Measurements from ENCODE around the gene RSU1.

Gene RSU1

DNA sequence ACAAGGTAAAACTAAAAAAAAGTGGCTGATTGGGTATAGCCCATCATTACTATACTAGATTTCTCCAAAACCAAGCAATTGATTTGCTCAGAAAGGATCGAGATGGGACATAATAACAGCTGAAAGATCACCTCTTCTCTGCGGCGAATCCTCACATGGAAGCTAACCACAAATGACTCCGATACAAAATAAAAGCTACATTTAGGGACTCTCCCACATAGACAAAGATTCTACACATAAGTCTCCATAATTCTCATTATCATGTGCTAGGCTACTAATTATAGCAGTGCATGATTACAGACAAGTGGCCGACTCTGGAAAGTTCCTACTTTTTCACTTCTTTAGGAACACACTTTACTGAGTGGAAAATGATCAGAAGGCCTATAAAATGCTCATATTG, 116.9 kb downstream of the RSU1 start:
- H3K27ac ChIP-seq: no peak overlapping the region
- no peak for TF ChIP-seq ZFX (IDR thresholded peaks at IDR 0.05)
- TF ChIP-seq, protein P1, sequence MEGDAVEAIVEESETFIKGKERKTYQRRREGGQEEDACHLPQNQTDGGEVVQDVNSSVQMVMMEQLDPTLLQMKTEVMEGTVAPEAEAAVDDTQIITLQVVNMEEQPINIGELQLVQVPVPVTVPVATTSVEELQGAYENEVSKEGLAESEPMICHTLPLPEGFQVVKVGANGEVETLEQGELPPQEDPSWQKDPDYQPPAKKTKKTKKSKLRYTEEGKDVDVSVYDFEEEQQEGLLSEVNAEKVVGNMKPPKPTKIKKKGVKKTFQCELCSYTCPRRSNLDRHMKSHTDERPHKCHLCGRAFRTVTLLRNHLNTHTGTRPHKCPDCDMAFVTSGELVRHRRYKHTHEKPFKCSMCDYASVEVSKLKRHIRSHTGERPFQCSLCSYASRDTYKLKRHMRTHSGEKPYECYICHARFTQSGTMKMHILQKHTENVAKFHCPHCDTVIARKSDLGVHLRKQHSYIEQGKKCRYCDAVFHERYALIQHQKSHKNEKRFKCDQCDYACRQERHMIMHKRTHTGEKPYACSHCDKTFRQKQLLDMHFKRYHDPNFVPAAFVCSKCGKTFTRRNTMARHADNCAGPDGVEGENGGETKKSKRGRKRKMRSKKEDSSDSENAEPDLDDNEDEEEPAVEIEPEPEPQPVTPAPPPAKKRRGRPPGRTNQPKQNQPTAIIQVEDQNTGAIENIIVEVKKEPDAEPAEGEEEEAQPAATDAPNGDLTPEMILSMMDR (conservative IDR thresholded peaks at IDR 0.05): no peak

DNA sequence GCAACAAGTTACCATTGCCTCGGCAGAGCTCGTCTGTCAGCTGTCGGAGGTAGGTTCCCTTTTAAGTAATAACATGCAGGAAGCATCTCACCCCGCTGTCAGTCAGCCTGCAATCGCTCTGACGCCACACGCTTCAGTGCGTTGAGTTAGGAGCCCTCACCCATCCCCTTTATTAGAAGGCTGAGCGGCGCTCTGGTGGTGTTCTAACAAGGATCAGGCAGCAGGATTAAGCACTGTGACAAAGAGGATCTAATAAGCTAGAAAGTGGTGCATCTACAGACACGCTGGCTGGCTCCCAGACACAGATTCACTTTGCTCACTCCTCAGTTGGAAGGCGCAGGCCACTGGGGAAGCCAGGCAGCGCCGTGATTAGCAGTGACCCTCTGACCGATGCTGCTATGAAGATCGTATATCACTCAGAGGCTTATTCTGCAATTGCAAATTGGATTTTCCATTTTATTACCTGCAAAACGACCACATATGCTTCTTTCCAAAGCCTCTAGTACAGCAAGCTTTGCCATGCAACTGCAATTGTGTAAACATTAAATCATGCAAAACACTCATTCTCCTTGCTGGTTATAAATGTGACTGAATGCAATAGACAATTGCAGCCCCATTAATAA, 117.7 kb downstream of the RSU1 start:
- no peak overlapping the region for H3K27ac ChIP-seq

DNA sequence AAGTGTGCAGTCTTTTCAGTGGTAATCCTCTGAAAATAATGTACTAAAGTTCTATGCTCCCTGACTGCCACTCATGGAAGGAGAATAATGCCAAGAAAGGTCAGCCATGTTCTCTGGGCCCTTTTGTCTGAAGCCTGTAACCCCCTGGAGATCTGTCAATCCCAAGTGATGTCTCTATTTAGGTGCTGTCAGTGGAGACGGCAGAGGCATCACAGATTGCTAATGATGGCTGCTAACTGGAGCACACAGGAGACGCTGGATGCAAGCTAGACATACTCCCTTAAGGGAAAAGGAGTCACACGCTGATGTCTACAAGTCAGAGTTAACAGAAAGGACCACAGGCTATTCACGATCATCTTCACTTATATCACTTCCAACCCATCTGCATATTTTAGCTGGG, 118.8 kb downstream of the RSU1 start:
- no peak for TF ChIP-seq ZFX (IDR thresholded peaks at IDR 0.05)
- TF ChIP-seq, protein P1 (conservative IDR thresholded peaks at IDR 0.05): no peak
- no peak overlapping the region for H3K27ac ChIP-seq

More for the DNA sequence above, 117.7 kb downstream of the RSU1 start:
- TF ChIP-seq ZFX (IDR thresholded peaks at IDR 0.05): no peak
- TF ChIP-seq, protein P1 (conservative IDR thresholded peaks at IDR 0.05): no peak

DNA sequence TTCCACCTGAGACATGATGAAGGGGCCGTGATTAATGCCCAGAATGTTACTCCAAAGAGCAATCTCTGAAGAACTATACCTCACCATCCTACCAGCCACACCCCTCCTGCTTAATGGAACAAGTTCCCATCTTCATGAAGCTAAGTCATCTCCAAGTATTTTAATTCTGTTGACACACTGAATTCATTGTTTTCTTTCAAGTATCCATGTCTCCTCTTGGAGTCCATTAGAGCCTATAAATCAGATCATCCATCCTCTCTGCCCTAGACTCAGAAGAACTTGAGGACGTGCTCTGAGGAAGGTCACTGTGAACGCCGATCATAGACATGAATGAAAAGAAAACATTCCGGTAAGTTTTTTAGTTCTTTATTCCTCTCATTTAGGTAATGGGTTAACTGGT, 126.8 kb downstream of the RSU1 start:
- TF ChIP-seq ZFX (IDR thresholded peaks at IDR 0.05): no peak
- TF ChIP-seq, protein P1 (conservative IDR thresholded peaks at IDR 0.05): no peak
- H3K27ac ChIP-seq: no peak overlapping the region

DNA sequence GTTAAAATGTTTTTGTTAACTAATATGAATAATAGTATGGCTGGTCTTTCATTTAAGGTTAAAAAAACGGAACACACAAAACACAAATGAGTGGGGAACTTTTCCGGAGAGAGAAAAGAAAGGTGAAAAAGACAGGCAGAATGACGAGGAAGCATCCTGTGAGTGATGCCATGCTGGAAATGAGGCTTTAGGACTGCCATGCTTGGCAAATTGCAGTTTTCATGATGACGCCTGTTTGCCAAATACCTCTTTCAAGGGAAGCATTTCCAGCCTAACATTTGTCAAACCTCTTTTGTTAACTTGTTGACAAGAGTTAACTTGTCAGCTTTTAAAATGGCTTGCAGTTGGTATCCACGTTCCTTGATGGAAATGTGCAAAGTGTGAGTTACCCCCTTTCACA, 127.5 kb downstream of the RSU1 start:
- TF ChIP-seq ZFX (IDR thresholded peaks at IDR 0.05): no peak
- H3K27ac ChIP-seq: no peak overlapping the region

DNA sequence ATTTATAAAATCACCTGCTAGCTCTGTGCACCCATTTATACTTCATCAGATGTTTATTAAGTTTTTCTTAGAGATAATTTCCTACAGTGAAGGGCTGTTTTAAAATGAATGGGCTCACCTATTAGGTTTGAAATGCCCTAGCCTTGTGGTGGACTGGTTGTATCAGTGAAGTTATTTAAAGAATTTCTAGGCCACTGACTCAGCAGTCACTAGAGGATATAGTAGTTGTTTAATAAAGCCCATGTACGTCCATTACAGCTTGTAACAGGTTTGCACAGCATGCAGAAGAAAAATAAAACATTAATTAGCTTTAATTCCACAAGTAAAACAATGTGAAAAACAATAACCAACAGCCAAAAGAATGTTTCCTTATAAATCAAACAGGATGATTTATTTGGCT, 128.0 kb downstream of the RSU1 start:
- H3K27ac ChIP-seq: no peak overlapping the region
- TF ChIP-seq ZFX (IDR thresholded peaks at IDR 0.05): no peak

DNA sequence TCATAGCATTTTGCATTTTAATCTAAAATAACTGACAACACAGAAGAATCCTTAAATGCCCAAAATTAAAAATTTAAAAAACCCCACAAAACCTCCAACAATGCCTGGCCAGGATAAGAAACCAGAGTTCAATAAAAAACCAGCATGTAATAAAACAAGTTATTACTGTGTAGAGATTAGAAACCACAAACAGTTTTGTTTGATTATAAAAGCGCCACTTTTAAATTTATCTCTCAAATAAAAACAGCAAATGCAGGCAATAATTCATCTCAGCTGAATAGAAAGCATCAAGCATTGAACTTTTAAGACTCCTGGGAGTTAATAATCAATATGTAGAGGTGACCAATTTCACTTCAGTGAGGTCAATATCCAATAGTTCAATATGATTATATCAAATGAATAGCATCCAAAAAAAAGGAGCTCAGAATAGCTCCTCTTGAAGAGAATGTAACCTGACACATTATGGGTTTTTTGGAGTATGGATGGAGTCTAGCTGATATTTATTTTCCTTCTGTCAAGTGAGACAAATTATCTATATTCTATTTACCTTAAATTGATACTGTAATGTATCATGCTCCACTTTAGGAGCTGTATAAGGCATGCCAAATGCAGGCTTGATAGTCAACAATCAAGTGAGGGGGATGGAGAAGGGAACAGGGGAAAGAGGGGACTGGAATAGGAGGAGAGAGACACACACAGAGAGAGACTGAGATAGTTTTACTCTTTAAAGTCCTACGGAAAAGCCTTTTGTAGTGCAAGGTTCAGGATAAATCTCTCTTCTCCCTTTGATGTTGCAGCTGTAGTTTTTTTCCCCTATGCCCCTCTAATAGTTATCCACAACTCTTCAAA, 130.9 kb downstream of the RSU1 start:
- no peak overlapping the region for H3K27ac ChIP-seq
- TF ChIP-seq, protein P1 (conservative IDR thresholded peaks at IDR 0.05): no peak
- no peak for TF ChIP-seq ZFX (IDR thresholded peaks at IDR 0.05)

DNA sequence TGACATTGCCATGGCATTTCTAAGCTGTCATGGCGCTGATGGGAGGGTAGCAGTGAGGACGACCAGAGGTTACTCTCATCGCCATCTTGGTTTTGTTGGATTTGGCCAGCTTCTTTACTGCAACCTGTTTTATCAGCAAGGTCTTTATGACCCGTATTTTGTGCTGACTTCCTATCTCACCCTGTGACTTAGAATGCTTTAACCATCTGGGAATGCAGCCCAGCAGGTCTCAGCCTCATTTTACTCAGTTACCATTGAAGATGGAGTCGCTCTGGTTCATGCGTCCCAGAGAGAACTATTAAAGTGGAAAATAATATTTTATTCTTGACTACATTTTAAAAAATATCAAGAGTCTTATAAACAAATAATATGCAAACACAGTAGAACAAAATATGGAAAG, 131.7 kb downstream of the RSU1 start:
- no peak overlapping the region for H3K27ac ChIP-seq
- no peak for TF ChIP-seq ZFX (IDR thresholded peaks at IDR 0.05)
- TF ChIP-seq, protein P1 (conservative IDR thresholded peaks at IDR 0.05): no peak

Measured in C4-2B (cell line).